ENCODE data around the gene ZNF574.

ZNF574 gene

GRCh38 chr19:42060117-42060516 lies 15.8 kb upstream of the ZNF574 start:
- no peak overlapping the region for H3K4me3 ChIP-seq (ENCODE audit: low read length)
- TF ChIP-seq, protein P1, sequence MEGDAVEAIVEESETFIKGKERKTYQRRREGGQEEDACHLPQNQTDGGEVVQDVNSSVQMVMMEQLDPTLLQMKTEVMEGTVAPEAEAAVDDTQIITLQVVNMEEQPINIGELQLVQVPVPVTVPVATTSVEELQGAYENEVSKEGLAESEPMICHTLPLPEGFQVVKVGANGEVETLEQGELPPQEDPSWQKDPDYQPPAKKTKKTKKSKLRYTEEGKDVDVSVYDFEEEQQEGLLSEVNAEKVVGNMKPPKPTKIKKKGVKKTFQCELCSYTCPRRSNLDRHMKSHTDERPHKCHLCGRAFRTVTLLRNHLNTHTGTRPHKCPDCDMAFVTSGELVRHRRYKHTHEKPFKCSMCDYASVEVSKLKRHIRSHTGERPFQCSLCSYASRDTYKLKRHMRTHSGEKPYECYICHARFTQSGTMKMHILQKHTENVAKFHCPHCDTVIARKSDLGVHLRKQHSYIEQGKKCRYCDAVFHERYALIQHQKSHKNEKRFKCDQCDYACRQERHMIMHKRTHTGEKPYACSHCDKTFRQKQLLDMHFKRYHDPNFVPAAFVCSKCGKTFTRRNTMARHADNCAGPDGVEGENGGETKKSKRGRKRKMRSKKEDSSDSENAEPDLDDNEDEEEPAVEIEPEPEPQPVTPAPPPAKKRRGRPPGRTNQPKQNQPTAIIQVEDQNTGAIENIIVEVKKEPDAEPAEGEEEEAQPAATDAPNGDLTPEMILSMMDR (IDR thresholded peaks at IDR 0.05; ENCODE audit: insufficient read depth, low read depth, low read length, missing control alignments): no peak
- DNase-seq (ENCODE audit: low read depth): no peak

DNA sequence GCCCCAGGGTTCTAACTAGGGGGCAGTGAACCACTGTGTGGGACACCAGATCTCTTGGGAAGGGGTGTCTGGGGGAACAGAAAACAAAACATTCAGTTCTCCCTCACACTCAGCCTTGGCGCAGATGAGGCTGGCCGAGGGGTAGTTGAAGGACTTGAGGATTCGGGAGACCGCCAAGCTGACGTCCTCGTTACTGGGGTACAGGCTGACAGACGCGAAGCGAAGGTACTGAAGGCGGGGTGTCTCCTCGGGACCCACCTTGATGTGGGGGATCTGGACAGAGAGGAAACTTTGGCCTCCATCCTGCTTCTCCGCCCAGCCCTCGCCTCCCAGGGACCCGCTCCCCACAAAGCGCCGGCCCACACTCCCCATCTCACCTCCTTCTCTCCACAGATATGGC lies 13.6 kb upstream of the ZNF574 start:
- TF ChIP-seq, protein P1 (IDR thresholded peaks at IDR 0.05; ENCODE audit: insufficient read depth, low read depth, low read length, missing control alignments): no peak
- no peak overlapping the region for H3K4me3 ChIP-seq (ENCODE audit: low read length)
- DNase-seq (ENCODE audit: low read depth): no peak

- TF ChIP-seq, protein P1 (IDR thresholded peaks at IDR 0.05; ENCODE audit: insufficient read depth, low read depth, low read length, missing control alignments): no peak
- no peak overlapping the region for H3K4me3 ChIP-seq (ENCODE audit: low read length)
- no peak for DNase-seq (ENCODE audit: low read depth)
These were observed 11.5 kb upstream of the ZNF574 start for GRCh38 chr19:42064432-42064831.

DNA sequence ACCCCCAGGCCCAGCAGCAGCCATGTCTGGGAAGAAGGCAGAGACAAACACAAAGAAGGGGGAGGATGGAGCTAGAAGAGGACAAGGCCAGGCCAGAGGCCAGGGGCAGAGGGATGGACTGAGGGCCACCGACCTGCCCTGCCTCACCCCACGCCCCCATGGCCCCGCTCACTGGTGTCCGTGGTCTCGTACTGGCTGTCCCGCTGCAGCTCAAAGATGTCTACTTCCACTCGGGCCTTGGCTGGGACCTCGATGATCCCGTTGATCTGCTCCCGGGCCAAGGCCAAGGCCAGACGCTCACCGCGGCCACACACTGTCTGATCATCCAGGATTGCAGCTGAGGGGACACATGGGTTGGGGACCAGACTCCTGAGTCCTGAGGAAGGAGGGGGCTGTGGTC lies 10.9 kb upstream of the ZNF574 start:
- TF ChIP-seq, protein P1 (IDR thresholded peaks at IDR 0.05; ENCODE audit: insufficient read depth, low read depth, low read length, missing control alignments): no peak
- DNase-seq (ENCODE audit: low read depth): no peak
- H3K4me3 ChIP-seq (ENCODE audit: low read length): no peak overlapping the region

- TF ChIP-seq, protein P1 (IDR thresholded peaks at IDR 0.05; ENCODE audit: insufficient read depth, low read depth, low read length, missing control alignments): no peak
- H3K4me3 ChIP-seq (ENCODE audit: low read length): no peak overlapping the region
- DNase-seq (ENCODE audit: low read depth): no peak
These were observed 10.5 kb upstream of the ZNF574 start for GRCh38 chr19:42065511-42065910.

GRCh38 chr19:42066075-42066754 lies 9.8 kb upstream of the ZNF574 start:
- TF ChIP-seq, protein P1 (IDR thresholded peaks at IDR 0.05; ENCODE audit: insufficient read depth, low read depth, low read length, missing control alignments): no peak

DNA sequence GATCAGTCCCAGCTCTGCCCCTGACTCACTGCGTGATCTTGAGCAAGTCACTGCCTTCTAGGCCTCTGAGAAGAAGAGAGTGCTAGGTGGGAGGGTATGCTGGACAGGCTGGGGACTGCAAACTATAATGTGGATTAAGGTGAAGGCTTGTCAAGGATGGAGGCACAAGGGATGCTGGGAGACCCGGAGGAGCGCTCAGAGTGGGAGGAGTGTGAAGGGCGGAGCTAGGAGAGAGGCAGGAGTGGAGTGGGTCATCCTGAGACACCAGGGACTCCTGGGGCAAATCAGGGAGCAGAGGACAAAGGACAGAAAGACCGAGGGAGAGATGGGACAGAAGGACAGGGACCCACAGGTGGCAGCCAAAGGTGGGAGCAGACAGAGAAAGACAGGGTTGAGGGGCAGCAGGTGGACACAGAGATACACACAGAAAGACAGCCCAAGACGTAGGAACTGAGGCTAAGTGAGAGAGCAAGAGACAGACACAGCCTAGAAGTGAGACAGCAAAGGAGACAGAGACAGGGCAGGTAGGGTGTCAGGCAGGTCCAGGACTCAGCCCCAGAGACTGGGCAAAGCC lies 8.6 kb upstream of the ZNF574 start:
- TF ChIP-seq, protein P1 (IDR thresholded peaks at IDR 0.05; ENCODE audit: insufficient read depth, low read depth, low read length, missing control alignments): no peak
- no peak overlapping the region for H3K4me3 ChIP-seq (ENCODE audit: low read length)
- DNase-seq (ENCODE audit: low read depth): no peak

More at GRCh38 chr19:42066075-42066754, 9.8 kb upstream of the ZNF574 start:
- peak; percentile 61 for DNase-seq (ENCODE audit: low read depth)
- H3K4me3 ChIP-seq (ENCODE audit: low read length): no peak overlapping the region

All from epithelial cell of esophagus (primary cell).